ENCODE results near the gene NRG3.

The NRG3 gene

GRCh38 chr10:82072124-82072523, 197.1 kb downstream of the NRG3 start:
- DNase-seq (ENCODE audit: low read depth, low spot score): no peak
- no peak overlapping the region for H3K27ac ChIP-seq

GRCh38 chr10:82075605-82076004, 200.6 kb downstream of the NRG3 start:
- no peak for DNase-seq (ENCODE audit: low read depth, low spot score)
- H3K27ac ChIP-seq: no peak overlapping the region

- no peak for DNase-seq (ENCODE audit: low read depth, low spot score)
- H3K27ac ChIP-seq: no peak overlapping the region
These were observed 209.5 kb downstream of the NRG3 start for GRCh38 chr10:82084496-82084895.

- H3K27ac ChIP-seq: no peak overlapping the region
- no peak for DNase-seq (ENCODE audit: low read depth, low spot score)
These were observed 209.9 kb downstream of the NRG3 start for GRCh38 chr10:82084904-82085303.

- H3K27ac ChIP-seq: no peak overlapping the region
- DNase-seq (ENCODE audit: low read depth, low spot score): no peak
These were observed 214.3 kb downstream of the NRG3 start for GRCh38 chr10:82089327-82089726.

GRCh38 chr10:82091413-82091812, 216.4 kb downstream of the NRG3 start:
- DNase-seq (ENCODE audit: low read depth, low spot score): no peak
- no peak overlapping the region for H3K27ac ChIP-seq

- DNase-seq (ENCODE audit: low read depth, low spot score): no peak
These were observed 217.1 kb downstream of the NRG3 start for GRCh38 chr10:82092111-82092510.

GRCh38 chr10:82124713-82125112, 249.7 kb downstream of the NRG3 start:
- no peak overlapping the region for H3K27ac ChIP-seq
- no peak for DNase-seq (ENCODE audit: low read depth, low spot score)

More at GRCh38 chr10:82092111-82092510, 217.1 kb downstream of the NRG3 start:
- H3K27ac ChIP-seq: no peak overlapping the region

- H3K27ac ChIP-seq: no peak overlapping the region
- DNase-seq (ENCODE audit: low read depth, low spot score): no peak
These were observed 253.5 kb downstream of the NRG3 start for GRCh38 chr10:82128527-82128926.

GRCh38 chr10:82136103-82136502, 261.1 kb downstream of the NRG3 start:
- no peak for DNase-seq (ENCODE audit: low read depth, low spot score)
- no peak overlapping the region for H3K27ac ChIP-seq

GRCh38 chr10:82144153-82144552, 269.2 kb downstream of the NRG3 start:
- no peak overlapping the region for H3K27ac ChIP-seq
- no peak for DNase-seq (ENCODE audit: low read depth, low spot score)

- no peak for DNase-seq (ENCODE audit: low read depth, low spot score)
- no peak overlapping the region for H3K27ac ChIP-seq
These were observed 273.8 kb downstream of the NRG3 start for GRCh38 chr10:82148764-82149163.

GRCh38 chr10:82149674-82150073, 274.7 kb downstream of the NRG3 start:
- H3K27ac ChIP-seq: no peak overlapping the region
- no peak for DNase-seq (ENCODE audit: low read depth, low spot score)

GRCh38 chr10:82150123-82150900, 275.3 kb downstream of the NRG3 start:
- no peak for DNase-seq (ENCODE audit: low read depth, low spot score)
- no peak overlapping the region for H3K27ac ChIP-seq

- no peak overlapping the region for H3K27ac ChIP-seq
- DNase-seq (ENCODE audit: low read depth, low spot score): no peak
These were observed 285.3 kb downstream of the NRG3 start for GRCh38 chr10:82160307-82160706.

GRCh38 chr10:82161264-82161663, 286.3 kb downstream of the NRG3 start:
- no peak for DNase-seq (ENCODE audit: low read depth, low spot score)
- no peak overlapping the region for H3K27ac ChIP-seq

- DNase-seq (ENCODE audit: low read depth, low spot score): no peak
- H3K27ac ChIP-seq: no peak overlapping the region
These were observed 287.7 kb downstream of the NRG3 start for GRCh38 chr10:82162549-82163195.

- no peak for DNase-seq (ENCODE audit: low read depth, low spot score)
These were observed 296.9 kb downstream of the NRG3 start for GRCh38 chr10:82171899-82172298.

GRCh38 chr10:82176587-82176986, 301.6 kb downstream of the NRG3 start:
- no peak overlapping the region for H3K27ac ChIP-seq
- no peak for DNase-seq (ENCODE audit: low read depth, low spot score)

More at GRCh38 chr10:82171899-82172298, 296.9 kb downstream of the NRG3 start:
- no peak overlapping the region for H3K27ac ChIP-seq

- peak overlapping the region; percentile 33 for H3K27ac ChIP-seq
- peak; percentile 14 for DNase-seq (ENCODE audit: low read depth, low spot score)
These were observed 315.7 kb downstream of the NRG3 start for GRCh38 chr10:82190432-82191260.

GRCh38 chr10:82191653-82192052, 316.7 kb downstream of the NRG3 start:
- no peak overlapping the region for H3K27ac ChIP-seq
- no peak for DNase-seq (ENCODE audit: low read depth, low spot score)

All from epithelial cell of prostate (primary cell).